Astrocyte (in vitro differentiated cells and primary cell): Measurements from ENCODE around the gene ZSCAN12.

Experiments
- CTCF ChIP-seq: IDR thresholded peaks from 2 replicates; pipeline ENCODE4 v1.5.1; 2011; ENCODE audit warnings: low read depth, mild to moderate bottlenecking, inconsistent platforms, low read length, moderate library complexity; ENCODE audit not compliant: insufficient read depth
- EZH2 ChIP-seq: IDR thresholded peaks from 2 replicates; pipeline ENCODE4 v1.6.1; 2012; ENCODE audit warnings: mild to moderate bottlenecking, low read length, inconsistent platforms; ENCODE audit not compliant: insufficient read depth

DNA sequence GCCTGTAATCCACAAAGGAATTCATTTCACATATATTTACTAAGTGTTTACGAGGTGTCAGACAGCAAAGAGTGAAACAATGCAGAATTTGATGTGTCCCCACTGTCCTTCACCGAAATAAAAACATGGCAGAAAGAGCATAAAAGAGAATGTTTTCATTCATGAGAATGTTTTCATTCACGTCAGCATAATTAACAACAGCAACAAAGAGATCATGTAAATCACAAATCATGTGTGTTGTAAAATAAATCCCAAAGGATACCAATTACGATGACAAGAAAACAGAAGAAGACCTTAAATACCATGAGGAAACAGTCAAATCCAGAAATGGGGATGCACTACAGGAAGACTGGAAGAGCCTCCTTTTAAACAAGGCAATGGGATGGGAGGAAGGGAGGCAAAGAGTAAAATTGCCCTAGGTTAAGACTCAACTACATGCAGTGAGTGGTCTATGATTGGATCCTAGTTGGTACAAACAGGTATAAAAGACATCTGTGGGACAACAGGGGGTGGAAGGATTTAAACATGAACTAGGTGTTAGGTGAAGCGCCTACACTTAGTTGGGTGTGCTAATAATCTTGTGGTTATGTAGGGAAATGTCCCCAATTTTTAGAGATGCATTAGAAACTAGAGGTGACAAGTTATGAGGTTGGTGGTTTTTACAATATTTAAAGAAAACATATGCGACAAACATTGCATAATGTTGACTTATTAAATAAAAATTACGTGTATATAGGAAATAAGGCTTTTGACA lies 65.1 kb downstream of the ZSCAN12 start:
- TF ChIP-seq CTCF (no peak), EZH2 (no peak)
